SK-N-SH treated with all-trans-retinoic acid at 6 μM for 48 hours (cell line): ENCODE measurements around the gene ENO2.
"Not testable (repeated sequence)": the region's sequence is repeated elsewhere in the genome, so short reads cannot be mapped to it uniquely, and the experiment has no call there.

ENCODE experiments used
- ATAC-seq: fragments of 200-7000 bp; cut with Tn5 transposase; 3 replicates; pipeline ENCODE4 v1.9.1; 2020; ENCODE audit warnings: mild to moderate bottlenecking, moderate library complexity
- ARNTL ChIP-seq: fragments of 450-650 bp; formaldehyde crosslinking; IDR thresholded peaks from 2 replicates; pipeline ENCODE4 v1.5.0; 2020; ENCODE audit warnings: low read depth, mild to moderate bottlenecking, moderate library complexity, borderline replicate concordance
- BACH2 ChIP-seq: fragments of 250-450 bp; sonication (Bioruptor Pico); IDR thresholded peaks from 2 replicates; pipeline ENCODE4 v1.9.0; 2021; ENCODE audit warnings: mild to moderate bottlenecking, borderline replicate concordance
- CSDC2 ChIP-seq: fragments of 250-450 bp; sonication (Bioruptor Pico); IDR thresholded peaks from 2 replicates; pipeline ENCODE4 v1.5.0; 2020; ENCODE audit warnings: mild to moderate bottlenecking, moderate library complexity
- ESRRG ChIP-seq: fragments of 250-450 bp; sonication (Bioruptor Pico); IDR thresholded peaks from 2 replicates; pipeline ENCODE4 v1.6.1; 2021; ENCODE audit warnings: mild to moderate bottlenecking
- GLIS3 ChIP-seq: fragments of 250-450 bp; sonication (Bioruptor Pico); IDR thresholded peaks from 2 replicates; pipeline ENCODE4 v1.5.0; 2020; ENCODE audit warnings: mild to moderate bottlenecking, moderate library complexity
- ISL1 ChIP-seq: fragments of 250-450 bp; sonication (Bioruptor Pico); IDR thresholded peaks from 2 replicates; pipeline ENCODE4 v2.1.2; 2022; ENCODE audit warnings: mild to moderate bottlenecking, moderate library complexity
- OSR1 ChIP-seq: fragments of 250-450 bp; sonication (Bioruptor Pico); IDR thresholded peaks from 2 replicates; pipeline ENCODE4 v1.8.0; 2022; ENCODE audit warnings: moderate library complexity, mild to moderate bottlenecking, inconsistent platforms
- PPARA ChIP-seq: fragments of 250-450 bp; sonication (Bioruptor Pico); IDR thresholded peaks from 2 replicates; pipeline ENCODE4 v1.5.0; 2020; ENCODE audit warnings: mild to moderate bottlenecking, borderline replicate concordance
- SNAI2 ChIP-seq: fragments of 250-450 bp; sonication (Bioruptor Pico); IDR thresholded peaks from 2 replicates; pipeline ENCODE4 v1.5.0; 2020; ENCODE audit warnings: mild to moderate bottlenecking, moderate library complexity
- TCF4 ChIP-seq: fragments of 250-450 bp; sonication (Bioruptor Pico); IDR thresholded peaks from 2 replicates; pipeline ENCODE4 v1.8.0; 2021; ENCODE audit warnings: mild to moderate bottlenecking, moderate library complexity, borderline replicate concordance
- TOX ChIP-seq: fragments of 250-450 bp; sonication (Bioruptor Pico); IDR thresholded peaks from 2 replicates; pipeline ENCODE4 v1.8.0; 2021; ENCODE audit warnings: mild to moderate bottlenecking, moderate library complexity, borderline replicate concordance
- ZC3H10 ChIP-seq: fragments of 250-450 bp; sonication (Bioruptor Pico); IDR thresholded peaks from 2 replicates; pipeline ENCODE4 v1.5.1; 2021; ENCODE audit warnings: mild to moderate bottlenecking, moderate library complexity
- ZFP3 ChIP-seq: fragments of 250-450 bp; sonication (Bioruptor Pico); IDR thresholded peaks from 2 replicates; pipeline ENCODE4 v1.5.0; 2020; ENCODE audit warnings: mild to moderate bottlenecking, moderate library complexity
- ZNF565 ChIP-seq: fragments of 450-650 bp; formaldehyde crosslinking; conservative IDR thresholded peaks from 2 replicates; pipeline ENCODE4 v1.5.0; 2020; ENCODE audit warnings: low read depth, mild to moderate bottlenecking, moderate library complexity
- ZNF70 ChIP-seq: fragments of 450-650 bp; formaldehyde crosslinking; IDR thresholded peaks from 2 replicates; pipeline ENCODE4 v1.5.0; 2020; ENCODE audit warnings: mild to moderate bottlenecking, moderate library complexity
- ZNF8 ChIP-seq: fragments of 450-650 bp; formaldehyde crosslinking; IDR thresholded peaks from 2 replicates; pipeline ENCODE4 v1.5.0; 2020; ENCODE audit warnings: mild to moderate bottlenecking, moderate library complexity
- TF ChIP-seq, protein P1 (sequence below): fragments of 250-450 bp; sonication (Bioruptor Pico); IDR thresholded peaks from 2 replicates; pipeline ENCODE4 v1.8.0; 2020; ENCODE audit warnings: mild to moderate bottlenecking, moderate library complexity, borderline replicate concordance
- TF ChIP-seq, protein P2 (sequence below): fragments of 250-450 bp; sonication (Bioruptor Pico); IDR thresholded peaks from 2 replicates; pipeline ENCODE4 v1.5.0; 2020; ENCODE audit warnings: mild to moderate bottlenecking, moderate library complexity
- TF ChIP-seq, protein P3 (sequence below): fragments of 250-450 bp; sonication (Bioruptor Pico); IDR thresholded peaks from 2 replicates; pipeline ENCODE4 v1.5.1; 2021; ENCODE audit warnings: mild to moderate bottlenecking, moderate library complexity
- TF ChIP-seq, protein P4 (sequence below): fragments of 250-450 bp; sonication (Bioruptor Pico); IDR thresholded peaks from 2 replicates; pipeline ENCODE4 v1.5.1; 2020; ENCODE audit warnings: low read depth, mild to moderate bottlenecking, moderate library complexity
- TF ChIP-seq, protein P5 (sequence below): fragments of 250-450 bp; sonication (Bioruptor Pico); IDR thresholded peaks from 2 replicates; pipeline ENCODE4 v1.8.0; 2021; ENCODE audit warnings: low read depth, mild to moderate bottlenecking, moderate library complexity, borderline replicate concordance

ENO2 gene

DNA sequence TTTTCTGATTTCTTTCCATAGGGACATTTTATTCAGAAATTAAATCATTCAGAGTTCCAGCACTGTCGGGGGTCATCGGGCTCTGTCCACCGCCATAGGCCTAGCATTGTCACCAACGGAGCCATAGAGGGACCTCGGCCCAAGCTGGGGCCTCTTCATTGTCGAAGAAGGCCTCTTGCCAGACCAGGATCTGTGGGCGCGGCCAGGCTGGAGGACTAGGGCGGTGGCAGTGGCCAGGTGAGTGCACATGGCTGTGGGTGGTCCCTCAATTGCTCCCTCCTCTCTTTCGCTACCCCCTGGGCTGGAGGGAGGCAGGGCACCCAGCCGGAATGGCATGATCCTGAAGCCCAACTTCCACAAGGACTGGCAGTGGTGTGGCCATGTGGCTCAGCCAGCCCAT, 30.7 kb upstream of the ENO2 start:
- ATAC-seq = no peak
- TF ChIP-seq ISL1 (CRISPR knock-in tag) = no peak
- TF ChIP-seq ZNF565 (CRISPR knock-in tag) = no peak
- TF ChIP-seq ZNF8 (CRISPR knock-in tag) = no peak
- TF ChIP-seq BACH2 (CRISPR knock-in tag) = no peak
- no peak for TF ChIP-seq CSDC2 (CRISPR knock-in tag)
- TF ChIP-seq GLIS3 = no peak
- TF ChIP-seq, protein P1, sequence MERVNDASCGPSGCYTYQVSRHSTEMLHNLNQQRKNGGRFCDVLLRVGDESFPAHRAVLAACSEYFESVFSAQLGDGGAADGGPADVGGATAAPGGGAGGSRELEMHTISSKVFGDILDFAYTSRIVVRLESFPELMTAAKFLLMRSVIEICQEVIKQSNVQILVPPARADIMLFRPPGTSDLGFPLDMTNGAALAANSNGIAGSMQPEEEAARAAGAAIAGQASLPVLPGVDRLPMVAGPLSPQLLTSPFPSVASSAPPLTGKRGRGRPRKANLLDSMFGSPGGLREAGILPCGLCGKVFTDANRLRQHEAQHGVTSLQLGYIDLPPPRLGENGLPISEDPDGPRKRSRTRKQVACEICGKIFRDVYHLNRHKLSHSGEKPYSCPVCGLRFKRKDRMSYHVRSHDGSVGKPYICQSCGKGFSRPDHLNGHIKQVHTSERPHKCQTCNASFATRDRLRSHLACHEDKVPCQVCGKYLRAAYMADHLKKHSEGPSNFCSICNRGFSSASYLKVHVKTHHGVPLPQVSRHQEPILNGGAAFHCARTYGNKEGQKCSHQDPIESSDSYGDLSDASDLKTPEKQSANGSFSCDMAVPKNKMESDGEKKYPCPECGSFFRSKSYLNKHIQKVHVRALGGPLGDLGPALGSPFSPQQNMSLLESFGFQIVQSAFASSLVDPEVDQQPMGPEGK = no peak
- TF ChIP-seq PPARA (CRISPR knock-in tag) = no peak
- no peak for TF ChIP-seq ZFP3 (CRISPR knock-in tag)
- no peak for TF ChIP-seq SNAI2
- no peak for TF ChIP-seq TCF4 (CRISPR knock-in tag)
- no peak for TF ChIP-seq ARNTL (CRISPR knock-in tag)
- no peak for TF ChIP-seq ZC3H10

DNA sequence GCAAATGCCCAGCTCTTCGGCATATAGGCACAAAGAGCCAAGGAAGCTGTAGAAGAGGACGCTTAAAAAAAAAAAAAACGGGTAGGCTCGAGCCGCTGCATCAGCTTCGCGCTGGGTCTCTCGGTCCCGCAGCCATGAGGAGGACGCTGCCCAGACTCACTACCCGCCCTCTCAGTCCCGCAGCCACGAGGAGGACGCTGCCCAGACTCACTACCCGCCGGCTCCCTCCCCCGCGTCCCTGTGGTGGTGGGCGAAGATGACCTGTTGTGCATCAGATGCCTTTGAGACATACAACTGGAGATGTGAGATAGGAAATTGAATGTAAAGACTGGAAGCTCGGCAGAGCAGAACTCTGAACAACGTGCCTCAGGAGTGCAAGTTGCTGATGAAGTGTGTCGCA, 29.8 kb upstream of the ENO2 start:
- ATAC-seq = no peak
- TF ChIP-seq, protein P2, sequence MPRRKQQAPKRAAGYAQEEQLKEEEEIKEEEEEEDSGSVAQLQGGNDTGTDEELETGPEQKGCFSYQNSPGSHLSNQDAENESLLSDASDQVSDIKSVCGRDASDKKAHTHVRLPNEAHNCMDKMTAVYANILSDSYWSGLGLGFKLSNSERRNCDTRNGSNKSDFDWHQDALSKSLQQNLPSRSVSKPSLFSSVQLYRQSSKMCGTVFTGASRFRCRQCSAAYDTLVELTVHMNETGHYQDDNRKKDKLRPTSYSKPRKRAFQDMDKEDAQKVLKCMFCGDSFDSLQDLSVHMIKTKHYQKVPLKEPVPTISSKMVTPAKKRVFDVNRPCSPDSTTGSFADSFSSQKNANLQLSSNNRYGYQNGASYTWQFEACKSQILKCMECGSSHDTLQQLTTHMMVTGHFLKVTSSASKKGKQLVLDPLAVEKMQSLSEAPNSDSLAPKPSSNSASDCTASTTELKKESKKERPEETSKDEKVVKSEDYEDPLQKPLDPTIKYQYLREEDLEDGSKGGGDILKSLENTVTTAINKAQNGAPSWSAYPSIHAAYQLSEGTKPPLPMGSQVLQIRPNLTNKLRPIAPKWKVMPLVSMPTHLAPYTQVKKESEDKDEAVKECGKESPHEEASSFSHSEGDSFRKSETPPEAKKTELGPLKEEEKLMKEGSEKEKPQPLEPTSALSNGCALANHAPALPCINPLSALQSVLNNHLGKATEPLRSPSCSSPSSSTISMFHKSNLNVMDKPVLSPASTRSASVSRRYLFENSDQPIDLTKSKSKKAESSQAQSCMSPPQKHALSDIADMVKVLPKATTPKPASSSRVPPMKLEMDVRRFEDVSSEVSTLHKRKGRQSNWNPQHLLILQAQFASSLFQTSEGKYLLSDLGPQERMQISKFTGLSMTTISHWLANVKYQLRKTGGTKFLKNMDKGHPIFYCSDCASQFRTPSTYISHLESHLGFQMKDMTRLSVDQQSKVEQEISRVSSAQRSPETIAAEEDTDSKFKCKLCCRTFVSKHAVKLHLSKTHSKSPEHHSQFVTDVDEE = no peak
- no peak for TF ChIP-seq ESRRG (CRISPR knock-in tag)

DNA sequence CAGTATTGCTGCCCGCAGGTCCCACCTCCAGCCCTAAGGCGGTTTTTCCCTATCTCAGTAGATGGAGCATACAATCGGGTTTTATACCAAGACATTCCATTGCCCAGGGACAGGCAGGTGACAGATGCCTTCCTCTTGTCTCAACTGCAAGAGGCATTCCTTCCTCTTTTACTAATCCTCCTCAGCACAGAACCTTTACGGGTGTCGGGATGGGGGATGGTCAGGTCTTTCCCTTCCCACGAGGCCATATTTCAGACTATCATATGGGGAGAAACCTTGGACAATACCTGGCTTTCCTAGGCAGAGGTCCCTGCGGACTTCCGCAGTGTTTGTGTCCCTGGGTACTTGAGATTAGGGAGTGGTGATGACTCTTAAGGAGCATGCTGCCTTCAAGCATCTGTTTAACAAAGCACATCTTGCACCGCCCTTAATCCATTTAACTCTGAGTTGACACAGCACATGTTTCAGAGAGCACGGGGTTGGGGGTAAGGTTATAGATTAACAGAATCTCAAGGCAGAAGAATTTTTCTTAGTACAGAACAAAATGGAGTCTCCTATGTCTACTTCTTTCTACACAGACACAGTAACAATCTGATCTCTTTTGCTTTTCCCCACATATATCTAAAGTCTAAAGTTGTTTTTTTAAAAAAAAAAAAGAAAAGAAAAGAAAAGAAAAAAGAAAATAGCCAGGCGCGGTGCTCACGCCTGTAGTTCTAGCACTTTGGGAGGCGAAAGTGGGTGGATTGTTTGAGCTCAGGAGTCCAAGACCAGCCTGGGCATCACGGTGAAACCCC, 28.0 kb upstream of the ENO2 start:
- not testable (repeated sequence) for ATAC-seq

DNA sequence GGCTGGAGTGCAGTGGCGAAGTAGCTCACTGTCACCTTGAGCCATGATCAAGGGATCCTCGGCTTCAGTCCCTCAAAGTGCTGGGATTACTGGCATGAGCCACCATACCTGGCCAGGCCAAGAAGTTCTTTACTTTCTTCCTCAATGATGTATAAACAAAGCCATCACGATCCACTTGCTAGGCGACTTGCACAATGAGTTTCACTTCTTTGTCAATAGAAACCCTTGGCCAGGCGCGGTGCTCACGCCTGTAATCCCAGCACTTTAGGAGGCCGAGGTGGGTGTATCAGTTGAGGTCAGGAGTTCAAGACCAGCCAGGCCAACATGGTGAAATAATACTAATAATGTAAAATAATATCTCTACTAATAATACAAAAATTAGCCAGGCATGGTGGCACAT, 26.9 kb upstream of the ENO2 start:
- TF ChIP-seq, protein P2 = no peak
- TF ChIP-seq, protein P3, sequence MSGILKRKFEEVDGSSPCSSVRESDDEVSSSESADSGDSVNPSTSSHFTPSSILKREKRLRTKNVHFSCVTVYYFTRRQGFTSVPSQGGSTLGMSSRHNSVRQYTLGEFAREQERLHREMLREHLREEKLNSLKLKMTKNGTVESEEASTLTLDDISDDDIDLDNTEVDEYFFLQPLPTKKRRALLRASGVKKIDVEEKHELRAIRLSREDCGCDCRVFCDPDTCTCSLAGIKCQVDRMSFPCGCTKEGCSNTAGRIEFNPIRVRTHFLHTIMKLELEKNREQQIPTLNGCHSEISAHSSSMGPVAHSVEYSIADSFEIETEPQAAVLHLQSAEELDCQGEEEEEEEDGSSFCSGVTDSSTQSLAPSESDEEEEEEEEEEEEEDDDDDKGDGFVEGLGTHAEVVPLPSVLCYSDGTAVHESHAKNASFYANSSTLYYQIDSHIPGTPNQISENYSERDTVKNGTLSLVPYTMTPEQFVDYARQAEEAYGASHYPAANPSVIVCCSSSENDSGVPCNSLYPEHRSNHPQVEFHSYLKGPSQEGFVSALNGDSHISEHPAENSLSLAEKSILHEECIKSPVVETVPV (CRISPR knock-in tag) = no peak
- no peak for TF ChIP-seq TOX (CRISPR knock-in tag)
- no peak for TF ChIP-seq ZNF70 (CRISPR knock-in tag)
- TF ChIP-seq ISL1 (CRISPR knock-in tag) = no peak
- TF ChIP-seq OSR1 (CRISPR knock-in tag) = no peak
- no peak for TF ChIP-seq ARNTL (CRISPR knock-in tag)
- no peak for TF ChIP-seq ZNF565 (CRISPR knock-in tag)
- TF ChIP-seq BACH2 (CRISPR knock-in tag) = no peak
- TF ChIP-seq ZC3H10 = no peak
- TF ChIP-seq CSDC2 (CRISPR knock-in tag) = no peak
- TF ChIP-seq, protein P1 = no peak
- TF ChIP-seq, protein P4, sequence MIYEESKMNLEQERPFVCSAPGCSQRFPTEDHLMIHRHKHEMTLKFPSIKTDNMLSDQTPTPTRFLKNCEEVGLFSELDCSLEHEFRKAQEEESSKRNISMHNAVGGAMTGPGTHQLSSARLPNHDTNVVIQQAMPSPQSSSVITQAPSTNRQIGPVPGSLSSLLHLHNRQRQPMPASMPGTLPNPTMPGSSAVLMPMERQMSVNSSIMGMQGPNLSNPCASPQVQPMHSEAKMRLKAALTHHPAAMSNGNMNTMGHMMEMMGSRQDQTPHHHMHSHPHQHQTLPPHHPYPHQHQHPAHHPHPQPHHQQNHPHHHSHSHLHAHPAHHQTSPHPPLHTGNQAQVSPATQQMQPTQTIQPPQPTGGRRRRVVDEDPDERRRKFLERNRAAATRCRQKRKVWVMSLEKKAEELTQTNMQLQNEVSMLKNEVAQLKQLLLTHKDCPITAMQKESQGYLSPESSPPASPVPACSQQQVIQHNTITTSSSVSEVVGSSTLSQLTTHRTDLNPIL (CRISPR knock-in tag) = no peak
- no peak for TF ChIP-seq ZFP3 (CRISPR knock-in tag)
- TF ChIP-seq TCF4 (CRISPR knock-in tag) = no peak
- TF ChIP-seq, protein P5, sequence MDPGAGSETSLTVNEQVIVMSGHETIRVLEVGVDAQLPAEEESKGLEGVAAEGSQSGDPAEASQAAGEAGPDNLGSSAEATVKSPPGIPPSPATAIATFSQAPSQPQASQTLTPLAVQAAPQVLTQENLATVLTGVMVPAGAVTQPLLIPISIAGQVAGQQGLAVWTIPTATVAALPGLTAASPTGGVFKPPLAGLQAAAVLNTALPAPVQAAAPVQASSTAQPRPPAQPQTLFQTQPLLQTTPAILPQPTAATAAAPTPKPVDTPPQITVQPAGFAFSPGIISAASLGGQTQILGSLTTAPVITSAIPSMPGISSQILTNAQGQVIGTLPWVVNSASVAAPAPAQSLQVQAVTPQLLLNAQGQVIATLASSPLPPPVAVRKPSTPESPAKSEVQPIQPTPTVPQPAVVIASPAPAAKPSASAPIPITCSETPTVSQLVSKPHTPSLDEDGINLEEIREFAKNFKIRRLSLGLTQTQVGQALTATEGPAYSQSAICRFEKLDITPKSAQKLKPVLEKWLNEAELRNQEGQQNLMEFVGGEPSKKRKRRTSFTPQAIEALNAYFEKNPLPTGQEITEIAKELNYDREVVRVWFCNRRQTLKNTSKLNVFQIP (CRISPR knock-in tag) = no peak
- no peak for TF ChIP-seq PPARA (CRISPR knock-in tag)
- no peak for ATAC-seq
